Astrocyte (in vitro differentiated cells and primary cell): Measurements from ENCODE around the gene EOLA1. TPM values are rescaled to one million over a fixed set of nuclear protein-coding genes. Genes with fewer than 3 reads are reported as not detected.
"Not testable (repeated sequence)": the region's sequence is repeated elsewhere in the genome, so short reads cannot be mapped to it uniquely, and the experiment has no call there.

ENCODE experiments used
- DNase-seq: peaks from one replicate; pipeline ENCODE4 v3.0.0-alpha.2; 2010; ENCODE audit warnings: low read depth
- FAIRE-seq: peaks from 2 replicates; lab custom pipeline; 2011; peaks lifted over from hg19 to GRCh38; lab: Jason Lieb, UNC
- H2AFZ ChIP-seq: 2 replicates; pipeline ENCODE4 v1.6.0; 2012; ENCODE audit warnings: low read depth, low read length, inconsistent platforms
- H3K27ac ChIP-seq: 2 replicates; pipeline ENCODE4 v1.5.1; 2011; ENCODE audit warnings: low read depth, low read length, inconsistent platforms
- H3K27me3 ChIP-seq: 2 replicates; pipeline ENCODE4 v1.6.0; 2011; ENCODE audit warnings: low read length, inconsistent platforms; ENCODE audit not compliant: insufficient read depth
- H3K36me3 ChIP-seq: 2 replicates; pipeline ENCODE4 v1.5.1; 2011; ENCODE audit warnings: low read length, inconsistent platforms; ENCODE audit not compliant: insufficient read depth
- H3K4me1 ChIP-seq: 2 replicates; pipeline ENCODE4 v1.5.1; 2011; ENCODE audit warnings: low read length, inconsistent platforms; ENCODE audit not compliant: insufficient read depth
- H3K4me2 ChIP-seq: 2 replicates; pipeline ENCODE4 v1.6.0; 2012; ENCODE audit warnings: low read length, inconsistent platforms
- H3K4me3 ChIP-seq: 2 replicates; pipeline ENCODE4 v1.5.1; 2011; ENCODE audit warnings: low read depth, mild to moderate bottlenecking, low read length, inconsistent platforms; ENCODE audit not compliant: insufficient read depth
- H3K79me2 ChIP-seq: 2 replicates; pipeline ENCODE4 v1.6.0; 2012; ENCODE audit warnings: mild to moderate bottlenecking, low read length, inconsistent platforms; ENCODE audit not compliant: insufficient read depth
- H3K9ac ChIP-seq: 2 replicates; pipeline ENCODE4 v1.6.0; 2012; ENCODE audit warnings: mild to moderate bottlenecking, low read length, inconsistent platforms
- H3K9me3 ChIP-seq: 2 replicates; pipeline ENCODE4 v1.5.1; 2012; ENCODE audit warnings: low read depth, mild to moderate bottlenecking, low read length, inconsistent platforms; ENCODE audit not compliant: insufficient read depth
- H4K20me1 ChIP-seq: 2 replicates; pipeline ENCODE4 v1.6.0; 2012; ENCODE audit warnings: low read length, inconsistent platforms; ENCODE audit not compliant: insufficient read depth
- H3K27ac Mint-ChIP-seq: one replicate; pipeline ENCODE4 v1.8.0; 2021; ENCODE audit warnings: mild to moderate bottlenecking, mixed read lengths; ENCODE audit not compliant: unreplicated experiment
- H3K27me3 Mint-ChIP-seq: one replicate; pipeline ENCODE4 v1.8.0; 2021; ENCODE audit warnings: low read depth, mixed read lengths; ENCODE audit not compliant: unreplicated experiment
- H3K36me3 Mint-ChIP-seq: one replicate; pipeline ENCODE4 v1.8.0; 2021; ENCODE audit warnings: low read depth, mixed read lengths; ENCODE audit not compliant: unreplicated experiment
- H3K4me1 Mint-ChIP-seq: one replicate; pipeline ENCODE4 v1.8.0; 2021; ENCODE audit warnings: low read depth, mixed read lengths; ENCODE audit not compliant: unreplicated experiment
- H3K4me3 Mint-ChIP-seq: one replicate; pipeline ENCODE4 v1.8.0; 2021; ENCODE audit warnings: mild to moderate bottlenecking, moderate library complexity, mixed read lengths; ENCODE audit not compliant: unreplicated experiment
- H3K9me3 Mint-ChIP-seq: one replicate; pipeline ENCODE4 v1.8.0; 2021; ENCODE audit warnings: mild to moderate bottlenecking, mixed read lengths; ENCODE audit not compliant: unreplicated experiment
- CTCF ChIP-seq: IDR thresholded peaks from 2 replicates; pipeline ENCODE4 v1.5.1; 2011; ENCODE audit warnings: low read depth, mild to moderate bottlenecking, inconsistent platforms, low read length, moderate library complexity; ENCODE audit not compliant: insufficient read depth
- EZH2 ChIP-seq: IDR thresholded peaks from 2 replicates; pipeline ENCODE4 v1.6.1; 2012; ENCODE audit warnings: mild to moderate bottlenecking, low read length, inconsistent platforms; ENCODE audit not compliant: insufficient read depth
- total RNA-seq: library from RNA; stranded (reverse); gene quantifications from 2 replicates; pipeline ENCODE4 v1.2.1, GENCODE V29; 2021

Gene EOLA1
- total RNA-seq, 1 donor from 2014 or later: 13.6 TPM

GRCh38 chrX:149533999-149534398 is 6.8 kb upstream of the EOLA1 start:
- not testable (repeated sequence) for H3K4me1 ChIP-seq

GRCh38 chrX:149534926-149535602 is 5.7 kb upstream of the EOLA1 start:
- H3K36me3 ChIP-seq, H3K79me2 ChIP-seq, H3K4me1 Mint-ChIP-seq, H2AFZ ChIP-seq, H3K27me3 ChIP-seq, H3K4me3 ChIP-seq, H3K4me2 ChIP-seq, H3K27ac ChIP-seq, H3K27me3 Mint-ChIP-seq, H4K20me1 ChIP-seq, H3K9me3 ChIP-seq, H3K9ac ChIP-seq, DNase-seq, H3K4me1 ChIP-seq, H3K9me3 Mint-ChIP-seq, H3K4me3 Mint-ChIP-seq, H3K27ac Mint-ChIP-seq, H3K36me3 Mint-ChIP-seq: not testable (repeated sequence)
- FAIRE-seq: peak; percentile 52

More at GRCh38 chrX:149533999-149534398, 6.8 kb upstream of the EOLA1 start:
- H4K20me1 ChIP-seq, FAIRE-seq, DNase-seq, H3K9me3 ChIP-seq, H3K27me3 Mint-ChIP-seq, H2AFZ ChIP-seq, H3K27ac Mint-ChIP-seq, H3K27ac ChIP-seq, H3K4me3 Mint-ChIP-seq, H3K4me1 Mint-ChIP-seq, H3K4me3 ChIP-seq, H3K9ac ChIP-seq, H3K27me3 ChIP-seq, H3K9me3 Mint-ChIP-seq, H3K4me2 ChIP-seq, H3K36me3 Mint-ChIP-seq, H3K79me2 ChIP-seq, H3K36me3 ChIP-seq: not testable (repeated sequence)

GRCh38 chrX:149537474-149537873 is 3.3 kb upstream of the EOLA1 start:
- not testable (repeated sequence) for H3K9ac ChIP-seq, H3K4me2 ChIP-seq, DNase-seq, H2AFZ ChIP-seq, H3K9me3 ChIP-seq, H3K4me3 ChIP-seq, H3K27me3 ChIP-seq, H3K79me2 ChIP-seq, H3K4me1 ChIP-seq, H3K27me3 Mint-ChIP-seq, H3K4me3 Mint-ChIP-seq, H3K36me3 Mint-ChIP-seq, H3K36me3 ChIP-seq, H3K9me3 Mint-ChIP-seq, FAIRE-seq, H3K4me1 Mint-ChIP-seq, H3K27ac ChIP-seq, H4K20me1 ChIP-seq, H3K27ac Mint-ChIP-seq

GRCh38 chrX:149539283-149540130 is 1.3 kb upstream of the EOLA1 start:
- H3K4me3 ChIP-seq: peak overlapping the region; percentile 51
- peak overlapping the region; percentile 83 for H3K4me2 ChIP-seq
- no peak overlapping the region for H2AFZ ChIP-seq
- H3K4me1 Mint-ChIP-seq: no peaks in the 10 kb centered on the region
- peak overlapping the region; percentile 67 for H3K9ac ChIP-seq
- H3K9me3 ChIP-seq: no peaks in the 10 kb centered on the region
- no peaks in the 10 kb centered on the region for H3K36me3 ChIP-seq
- peak; percentile 89 for DNase-seq
- no peaks in the 10 kb centered on the region for H3K79me2 ChIP-seq
- H3K4me3 Mint-ChIP-seq: peak overlapping the region; percentile 85
- TF ChIP-seq CTCF (no peak), EZH2 (no peak)
- no peaks in the 10 kb centered on the region for H3K9me3 Mint-ChIP-seq
- H4K20me1 ChIP-seq: no peaks in the 10 kb centered on the region
- H3K27me3 ChIP-seq: no peaks in the 10 kb centered on the region
- H3K27me3 Mint-ChIP-seq: no peaks in the 10 kb centered on the region
- FAIRE-seq: no peak
- H3K27ac ChIP-seq: peak overlapping the region; percentile 68
- H3K27ac Mint-ChIP-seq: peak overlapping the region; percentile 53
- no peaks in the 10 kb centered on the region for H3K4me1 ChIP-seq
- no peaks in the 10 kb centered on the region for H3K36me3 Mint-ChIP-seq
